K562 (cell line): ENCODE measurements around the gene NMT1. TPM values are rescaled to one million over a fixed set of nuclear protein-coding genes. Genes with fewer than 3 reads are reported as not detected.

ENCODE experiments used
- MGA ChIP-seq: fragments of 450-650 bp; IDR thresholded peaks from 2 replicates; pipeline ENCODE4 v1.6.1; 2016; ENCODE audit warnings: mild to moderate bottlenecking, moderate library complexity
- ZNF175 ChIP-seq: fragments of 200-800 bp; sonication (Bioruptor generic); IDR thresholded peaks from 2 replicates; pipeline ENCODE4 v1.6.1; 2016; ENCODE audit warnings: low read depth, mild to moderate bottlenecking, missing genetic modification characterization, missing compliant biosample characterization
- polyA plus RNA-seq, 8 experiments: library from polyadenylated mRNA; depleted of rRNA in 4 of 8; stranded (reverse) in 5 of 8; unstranded in 3 of 8; fragments of >200 nt; fragmentation: Nextera tagmentation in 2 of 8; fragmentation: Illumina TruSeq in 1 of 8; extraction: Ambion mirVana in 2 of 8; extraction: Trizol in 1 of 8; gene quantifications; 2 replicates each; pipeline versions ENCODE4 v1.2.1 to v1.2.3, GENCODE V29; 2011 to 2014; ENCODE audit warnings: inconsistent platforms in 1 of 8, missing spikeins in 1 of 8
- total RNA-seq, 7 experiments: library from RNA; depleted of rRNA in 6 of 7; stranded (reverse); fragments of >200 nt in 6 of 7; fragmentation: Illumina TruSeq in 2 of 7; extraction: Trizol in 2 of 7; gene quantifications; 2 replicates each; pipeline versions ENCODE4 v1.2.1 to v1.2.3, GENCODE V29; 2011 to 2021; ENCODE audit warnings: low replicate concordance in 1 of 7

Gene NMT1
- total and polyA plus RNA-seq, 9 of the 15 experiments (the other 6 are each of a cell fraction or from before 2014, with no cell fraction given) = 86.7 to 569 (median 213) TPM

- TF ChIP-seq MGA (no peak), ZNF175 (no peak)
Observed at GRCh38 chr17:45034599-45034998, 26.5 kb upstream of the NMT1 start (continued).
